OCI-LY7 (cell line): ENCODE data around the gene KRT79. TPM values are rescaled to one million over a fixed set of nuclear protein-coding genes. Genes with fewer than 3 reads are reported as not detected.

Experiments
- BruUV-seq: library from RNA; stranded (reverse); fragments of 400-500 nt; replicated peaks from 2 replicates; lab custom pipeline; 2021; lab: Mats Ljungman, UMichigan
- CTCF ChIA-PET: fragments of 300-600 bp; sonication (Branson Sonifier 250); formaldehyde crosslinking; loops from one replicate; lab custom pipeline; 2022; ENCODE audit warnings: antibody characterized with exemption; ENCODE audit not compliant: unreplicated experiment; lab: Charles Lee
- POLR2A ChIA-PET: fragments of 300-600 bp; sonication (Branson Sonifier 250); formaldehyde crosslinking; loops from one replicate; lab custom pipeline; 2022; ENCODE audit warnings: antibody characterized with exemption; lab: Charles Lee
- DNase-seq: peaks from one replicate; pipeline ENCODE4 v3.0.0-alpha.2; 2015; ENCODE audit warnings: low spot score
- H2AFZ ChIP-seq: fragments of 200-600 bp; sonication (generic), shearing (Covaris generic); 2 replicates; pipeline ENCODE4 v1.6.1; 2014; ENCODE audit warnings: mild to moderate bottlenecking, antibody characterized with exemption, low read length, moderate library complexity
- H3K27ac ChIP-seq: fragments of 200-600 bp; sonication (generic); 2 replicates; pipeline ENCODE4 v1.5.1; 2014; ENCODE audit warnings: mixed run types, low read depth, mild to moderate bottlenecking, moderate library complexity, low read length, inconsistent platforms; ENCODE audit not compliant: poor library complexity, severe bottlenecking
- H3K36me3 ChIP-seq: fragments of 200-600 bp; sonication (generic); 2 replicates; pipeline ENCODE4 v1.6.1; 2014; ENCODE audit warnings: mild to moderate bottlenecking, antibody characterized with exemption, low read length, moderate library complexity, mixed read lengths; ENCODE audit not compliant: insufficient read depth
- H3K4me1 ChIP-seq: fragments of 200-600 bp; sonication (generic); 2 replicates; pipeline ENCODE4 v1.5.1; 2014; ENCODE audit warnings: mild to moderate bottlenecking, low read length; ENCODE audit not compliant: insufficient read depth, poor library complexity, severe bottlenecking
- H3K4me2 ChIP-seq: fragments of 200-600 bp; sonication (generic); 2 replicates; pipeline ENCODE4 v1.6.1; 2014; ENCODE audit warnings: mild to moderate bottlenecking, low read length
- H3K4me3 ChIP-seq: fragments of 200-600 bp; sonication (generic); 2 replicates; pipeline ENCODE4 v1.5.1; 2014; ENCODE audit warnings: mild to moderate bottlenecking, low read depth, low read length; ENCODE audit not compliant: poor library complexity, severe bottlenecking
- H3K79me2 ChIP-seq: fragments of 200-600 bp; sonication (generic); 2 replicates; pipeline ENCODE4 v1.6.1; 2016; ENCODE audit warnings: low read depth, mild to moderate bottlenecking, low read length, moderate library complexity, mixed read lengths; ENCODE audit not compliant: insufficient read depth
- H3K9me2 ChIP-seq: fragments of 200-600 bp; sonication (generic); 2 replicates; pipeline ENCODE4 v1.6.1; 2016; ENCODE audit warnings: mild to moderate bottlenecking, low read length, mixed read lengths; ENCODE audit not compliant: insufficient read depth
- H3K9me3 ChIP-seq: fragments of 200-600 bp; sonication (generic); 2 replicates; pipeline ENCODE4 v1.6.1; 2014; ENCODE audit warnings: mild to moderate bottlenecking, mixed run types, low read length, mixed read lengths
- H4K20me1 ChIP-seq: fragments of 200-600 bp; sonication (generic); 2 replicates; pipeline ENCODE4 v1.6.1; 2014; ENCODE audit warnings: mild to moderate bottlenecking, antibody characterized with exemption, low read length, moderate library complexity, mixed read lengths; ENCODE audit not compliant: insufficient read depth
- CTCF ChIP-seq: fragments of 200-600 bp; sonication (generic); conservative IDR thresholded peaks from 2 replicates; pipeline ENCODE4 v1.5.1; 2014; ENCODE audit warnings: mild to moderate bottlenecking, antibody characterized with exemption, low read length, moderate library complexity, mixed read lengths
- EZH2phosphoT487 ChIP-seq: fragments of 200-600 bp; sonication (generic); IDR thresholded peaks from 2 replicates; pipeline ENCODE4 v1.6.1; 2018; ENCODE audit warnings: low read depth, borderline replicate concordance, mild to moderate bottlenecking, mixed run types, antibody characterized with exemption, low read length, moderate library complexity, mixed read lengths
- intact Hi-C: fragments of 100-400 bp; cut with micrococcal nuclease; formaldehyde crosslinking; loops from one replicate; pipeline ENCODE4 v1.10.0; 2022; ENCODE audit not compliant: unreplicated experiment
- total RNA-seq, 2 experiments: library from RNA; depleted of rRNA in 1 of 2; stranded (reverse); fragments of >200 nt in 1 of 2; shearing (Covaris generic) in 1 of 2; gene quantifications; 2 replicates each; pipeline ENCODE4 v1.2.3, GENCODE V29; 2014 to 2022

KRT79 gene
- total RNA-seq, 2 experiments from 2014 or later = not detected

- Histone ChIP-seq H3K36me3 (no peaks in the 10 kb centered on the region), H2AFZ (no peak overlapping the region), H3K9me3 (no peaks in the 10 kb centered on the region), H4K20me1 (no peaks in the 10 kb centered on the region), H3K79me2 (no peaks in the 10 kb centered on the region), H3K4me2 (no peak overlapping the region), H3K9me2 (no peaks in the 10 kb centered on the region), H3K4me3 (no peak overlapping the region), H3K27ac (no peak overlapping the region), H3K4me1 (no peaks in the 10 kb centered on the region)
- CTCF ChIA-PET = no interaction called here
- no peak for DNase-seq
- intact Hi-C loops = no loop called here
- POLR2A ChIA-PET = interaction anchor here (0.6 kb wide), 1 partner anchor 1896 kb away, joined by 3 read pairs; no protein-coding TSS in a partner anchor
- BruUV-seq = no TSS peak
- TF ChIP-seq CTCF (no peak), EZH2phosphoT487 (no peak)
These were observed 16.3 kb downstream of the KRT79 start for GRCh38 chr12:52817699-52818238.

GRCh38 chr12:52817003-52817698, 17.0 kb downstream of the KRT79 start:
- BruUV-seq = no TSS peak
- H3K79me2 ChIP-seq = no peaks in the 10 kb centered on the region
- TF ChIP-seq EZH2phosphoT487 (no peak), CTCF (no peak)
- no peak overlapping the region for H3K4me2 ChIP-seq
- no peaks in the 10 kb centered on the region for H3K9me2 ChIP-seq
- CTCF ChIA-PET = no interaction called here
- no peak overlapping the region for H3K27ac ChIP-seq
- no peaks in the 10 kb centered on the region for H3K4me1 ChIP-seq
- no peaks in the 10 kb centered on the region for H3K9me3 ChIP-seq
- POLR2A ChIA-PET = interaction anchor here (0.7 kb wide), 1 partner anchor 237 kb away, joined by 3 read pairs; no protein-coding TSS in a partner anchor
- H3K36me3 ChIP-seq = no peaks in the 10 kb centered on the region
- no peak for DNase-seq
- H4K20me1 ChIP-seq = no peaks in the 10 kb centered on the region
- no peak overlapping the region for H2AFZ ChIP-seq
- intact Hi-C loops = no loop called here
- H3K4me3 ChIP-seq = no peak overlapping the region
